Progenitor cell of endocrine pancreas (in vitro differentiated cells): ENCODE results near the gene LRIF1. TPM values are rescaled to one million over a fixed set of nuclear protein-coding genes. Genes with fewer than 3 reads are reported as not detected.

Source experiments
- total RNA-seq: library from RNA; stranded (reverse); gene quantifications from 2 replicates; pipeline ENCODE4 v1.2.1, GENCODE V29; 2021

Gene LRIF1
- total RNA-seq, 1 donor from 2014 or later, result 10.4 TPM

Other genes starting within 250 kb of the LRIF1 start
- not detected in 2 replicates for gene CD53, start 90.8 kb downstream of the LRIF1 start, total RNA-seq
- 34.4 and 35.4 TPM in 2 replicates for gene DRAM2, start 176.2 kb upstream of the LRIF1 start, total RNA-seq
- 35.6 and 41.1 TPM in 2 replicates for gene CEPT1, start 176.3 kb upstream of the LRIF1 start, total RNA-seq
- gene DENND2D, start 236.7 kb upstream of the LRIF1 start, total RNA-seq, result 2.6 and 3.0 TPM in 2 replicates